OCI-M1 (cell line): Measurements from ENCODE around the gene MACROD2.
"Not testable (repeated sequence)": the region's sequence is repeated elsewhere in the genome, so short reads cannot be mapped to it uniquely, and the experiment has no call there.

Experiments used
- DNase-seq: peaks from one replicate; lab custom pipeline; 2025; lab: John Stamatoyannopoulos, UW

Gene MACROD2

GRCh38 chr20:15100506-15101160, 1105.3 kb downstream of the MACROD2 start:
- no peak for DNase-seq

GRCh38 chr20:15107931-15108330, 1112.6 kb downstream of the MACROD2 start:
- peak; percentile 1 for DNase-seq

- DNase-seq = no peak
These were observed 1114.2 kb downstream of the MACROD2 start for GRCh38 chr20:15109494-15109893.

- DNase-seq = no peak
These were observed 1116.3 kb downstream of the MACROD2 start for GRCh38 chr20:15111654-15112053.

DNA sequence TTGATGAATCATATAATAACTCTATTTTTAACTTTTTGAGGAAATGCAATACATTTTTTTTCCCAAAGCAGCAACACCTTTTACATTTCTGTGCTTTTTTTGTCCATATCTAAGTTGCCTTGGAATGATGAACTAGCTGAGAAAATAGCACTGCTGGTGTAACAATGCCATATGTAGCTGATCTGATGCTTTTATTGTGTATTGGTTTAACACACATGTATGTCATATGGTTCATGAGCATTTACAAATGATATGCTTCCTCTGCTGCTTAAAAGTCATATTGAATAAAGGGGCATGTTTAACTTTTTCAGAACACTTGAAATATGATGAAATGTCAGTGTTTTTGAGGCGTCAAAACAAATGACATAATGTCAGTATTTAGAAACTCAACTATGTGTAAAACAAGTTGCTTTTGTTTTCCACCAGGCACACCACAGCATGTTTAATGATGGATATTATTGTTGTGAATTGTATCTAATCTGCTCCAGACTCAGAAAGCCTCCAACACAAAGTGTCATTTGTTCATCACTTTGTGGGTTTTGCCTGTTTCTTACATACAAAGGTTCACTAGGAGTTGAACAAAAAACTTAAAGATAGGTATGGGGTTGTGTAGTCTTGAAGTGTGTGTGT, 1117.9 kb downstream of the MACROD2 start:
- no peak for DNase-seq

GRCh38 chr20:15119852-15120487, 1124.7 kb downstream of the MACROD2 start:
- DNase-seq = no peak

DNA sequence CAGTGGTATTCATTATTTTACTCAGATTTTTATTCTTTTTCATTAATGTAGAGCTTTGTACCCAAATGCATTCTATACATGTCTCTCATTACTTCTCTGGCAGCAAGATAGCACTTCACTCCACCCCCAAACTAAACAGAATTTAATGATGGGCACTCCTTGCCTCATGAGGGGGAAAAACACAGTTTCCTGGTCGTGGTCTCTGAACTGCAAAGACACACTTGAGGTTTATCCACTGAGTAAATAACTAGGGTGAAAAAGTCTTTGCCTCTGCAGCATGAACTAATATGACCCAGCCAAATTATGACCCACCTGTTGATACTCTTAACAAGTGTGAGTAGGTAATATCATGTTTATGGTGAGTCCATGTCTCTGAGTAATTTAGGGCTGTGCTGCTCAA, 1127.3 kb downstream of the MACROD2 start:
- no peak for DNase-seq

- no peak for DNase-seq
These were observed 1135.9 kb downstream of the MACROD2 start for GRCh38 chr20:15131176-15131575.

DNA sequence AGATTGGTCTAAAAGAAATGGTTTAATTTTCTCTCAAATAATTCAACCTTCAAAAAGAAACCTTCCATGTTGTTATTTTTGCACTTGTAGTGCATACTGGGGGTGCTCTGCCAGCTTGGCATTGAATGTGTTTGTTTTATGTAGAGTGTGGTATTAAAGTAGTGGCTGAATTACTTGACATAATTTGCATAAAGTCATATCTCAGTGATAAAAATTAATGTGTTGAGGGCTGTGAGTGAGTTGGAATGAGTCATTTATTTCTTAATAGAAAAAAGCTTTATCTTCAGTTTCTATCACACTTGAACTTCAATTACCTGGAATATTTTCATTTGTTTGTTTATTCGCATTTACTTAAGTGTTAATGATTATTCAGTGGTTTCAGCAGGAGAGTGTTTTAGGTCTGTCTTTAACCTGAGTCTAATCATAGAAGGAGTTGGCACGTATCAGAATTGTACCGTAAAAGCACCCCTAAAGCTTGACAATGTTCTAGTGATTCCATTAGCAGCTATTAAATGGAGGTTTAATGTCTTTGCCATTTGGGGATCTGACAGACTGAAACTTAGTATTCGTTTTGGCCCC, 1143.3 kb downstream of the MACROD2 start:
- no peak for DNase-seq

GRCh38 chr20:15139522-15139921, 1144.2 kb downstream of the MACROD2 start:
- DNase-seq = no peak

- no peak for DNase-seq
These were observed 1145.0 kb downstream of the MACROD2 start for GRCh38 chr20:15140286-15140685.

GRCh38 chr20:15140940-15141339, 1145.6 kb downstream of the MACROD2 start:
- DNase-seq = not testable (repeated sequence)

DNA sequence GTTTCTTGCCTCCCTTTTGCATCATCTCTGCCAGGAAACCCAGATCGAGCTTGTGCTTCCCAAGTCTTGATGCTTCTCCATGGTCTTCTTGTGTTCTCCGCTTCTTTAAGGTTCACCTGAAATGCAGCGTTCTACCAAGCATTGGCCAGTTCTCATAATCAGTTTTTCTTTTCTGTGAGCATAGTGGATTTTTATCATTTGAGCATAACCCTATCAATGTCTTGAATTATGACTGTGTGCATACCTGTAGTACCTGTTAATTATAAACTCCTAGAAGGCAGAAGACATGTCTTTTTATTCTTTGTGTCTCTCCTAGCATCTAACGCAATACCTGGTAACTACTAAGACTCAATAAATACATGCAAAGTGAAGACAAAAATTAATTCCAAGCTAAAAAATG, 1146.5 kb downstream of the MACROD2 start:
- no peak for DNase-seq

DNA sequence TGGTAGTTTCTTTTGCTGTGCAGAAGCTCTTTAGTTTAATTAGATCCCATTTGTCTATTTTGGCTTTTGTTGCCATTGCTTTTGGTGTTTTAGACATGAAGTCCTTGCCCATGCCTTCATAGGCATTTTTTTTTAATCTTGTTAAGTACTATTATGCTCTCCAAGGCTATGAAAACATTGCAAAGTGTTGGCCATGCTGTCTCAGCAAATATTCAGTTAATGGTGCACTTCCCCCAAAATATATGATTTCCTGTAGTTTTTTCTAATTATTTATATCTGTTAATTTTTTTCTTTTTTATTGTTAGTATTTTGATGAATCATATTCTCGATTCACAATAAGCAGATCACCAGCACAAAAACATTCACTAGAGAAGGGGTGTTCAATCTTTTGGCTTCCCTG, 1148.2 kb downstream of the MACROD2 start:
- no peak for DNase-seq

GRCh38 chr20:15144916-15145315, 1149.6 kb downstream of the MACROD2 start:
- peak; percentile 67 for DNase-seq

- DNase-seq = no peak
These were observed 1151.6 kb downstream of the MACROD2 start for GRCh38 chr20:15146948-15147347.

DNA sequence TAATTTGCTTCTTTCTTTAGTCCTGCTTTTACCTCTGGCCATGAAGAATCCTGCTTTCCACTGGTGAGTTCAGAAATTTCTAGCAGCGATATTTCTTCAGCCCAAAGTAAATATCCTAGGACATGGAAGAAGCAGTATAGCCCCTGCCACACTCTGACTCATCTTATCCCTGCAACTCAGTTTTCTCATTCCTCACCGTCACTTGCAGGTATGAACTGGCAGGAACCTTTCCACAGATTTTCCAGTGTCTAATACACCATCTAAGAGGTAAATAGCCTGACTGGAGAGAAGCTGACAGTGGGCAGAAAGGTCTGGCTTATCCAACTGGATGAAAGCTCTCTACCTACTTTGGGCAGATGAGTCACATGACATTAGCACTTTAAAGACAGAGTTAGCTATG, 1158.8 kb downstream of the MACROD2 start:
- DNase-seq = no peak

GRCh38 chr20:15155848-15156401, 1160.6 kb downstream of the MACROD2 start:
- no peak for DNase-seq

- no peak for DNase-seq
These were observed 1163.2 kb downstream of the MACROD2 start for GRCh38 chr20:15158533-15158932.

GRCh38 chr20:15162079-15162647, 1166.8 kb downstream of the MACROD2 start:
- peak; percentile 82 for DNase-seq

DNA sequence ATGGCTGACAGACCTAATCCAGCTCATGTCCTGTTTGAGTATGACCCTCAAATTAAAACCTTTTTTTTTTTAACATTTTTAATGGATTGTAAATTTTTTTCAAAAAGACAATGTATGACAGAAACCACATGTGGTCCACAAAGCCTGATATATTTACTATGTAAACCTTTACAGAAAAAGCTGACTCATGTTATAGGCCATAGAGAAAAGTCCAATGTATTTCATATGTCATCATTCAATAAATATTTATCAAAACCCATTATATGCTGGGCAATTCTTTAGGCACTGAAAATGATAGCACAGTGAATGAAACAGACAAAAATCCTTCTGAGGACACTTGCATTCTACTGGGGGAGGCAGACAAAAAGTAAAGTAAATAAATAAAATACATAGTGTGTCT, 1168.3 kb downstream of the MACROD2 start:
- DNase-seq = no peak

DNA sequence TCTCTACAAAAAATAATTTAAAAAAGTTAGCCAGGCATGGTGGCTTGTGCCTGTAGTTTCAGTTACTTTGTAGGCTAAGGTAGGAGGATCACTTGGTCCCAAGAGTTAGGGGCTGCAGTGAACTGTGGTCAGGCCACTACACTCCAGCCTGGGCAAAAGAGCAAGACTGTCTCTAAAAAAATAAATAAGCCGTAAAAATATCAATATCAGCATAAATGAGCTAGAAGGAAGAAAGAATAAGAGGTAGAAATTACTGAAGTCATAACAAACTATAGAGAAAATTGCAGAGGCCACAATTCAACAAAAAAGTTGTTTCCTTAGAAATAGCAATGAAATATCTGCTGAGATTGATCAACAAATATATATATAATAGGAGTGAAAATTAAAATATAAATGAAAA, 1169.4 kb downstream of the MACROD2 start:
- no peak for DNase-seq
